Cortex of kidney (tissue), 1 donor: Measurements from ENCODE around the gene RFFL.
"Not testable (repeated sequence)": the region's sequence is repeated elsewhere in the genome, so short reads cannot be mapped to it uniquely, and the experiment has no call there.

Experiments
- DNase-seq: peaks from one replicate; lab custom pipeline; 2025; lab: John Stamatoyannopoulos, UW

Gene RFFL

GRCh38 chr17:35003778-35004177 lies 59.7 kb downstream of the RFFL start:
- DNase-seq, result no peak

GRCh38 chr17:35002876-35003551 lies 60.5 kb downstream of the RFFL start:
- no peak for DNase-seq

DNA sequence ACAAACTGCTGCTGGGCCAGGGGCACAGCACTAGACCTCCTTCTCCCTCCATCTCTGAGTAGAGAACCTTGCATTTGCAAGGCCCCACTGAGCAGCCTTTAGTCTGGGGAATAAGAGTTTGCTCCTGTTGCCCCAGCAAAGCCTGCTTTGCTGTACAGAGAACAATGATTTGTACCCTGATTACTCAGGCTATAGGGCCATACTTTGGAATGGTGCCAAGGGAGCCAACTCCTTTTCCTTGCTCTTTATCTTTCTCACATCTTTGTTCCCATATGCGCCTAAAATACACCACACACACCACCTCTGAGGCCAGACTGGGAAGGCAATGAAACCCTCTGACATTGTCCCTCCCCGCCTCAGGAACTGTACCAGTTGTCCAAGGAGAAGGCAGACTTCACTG lies 62.0 kb downstream of the RFFL start:
- DNase-seq, result no peak

DNA sequence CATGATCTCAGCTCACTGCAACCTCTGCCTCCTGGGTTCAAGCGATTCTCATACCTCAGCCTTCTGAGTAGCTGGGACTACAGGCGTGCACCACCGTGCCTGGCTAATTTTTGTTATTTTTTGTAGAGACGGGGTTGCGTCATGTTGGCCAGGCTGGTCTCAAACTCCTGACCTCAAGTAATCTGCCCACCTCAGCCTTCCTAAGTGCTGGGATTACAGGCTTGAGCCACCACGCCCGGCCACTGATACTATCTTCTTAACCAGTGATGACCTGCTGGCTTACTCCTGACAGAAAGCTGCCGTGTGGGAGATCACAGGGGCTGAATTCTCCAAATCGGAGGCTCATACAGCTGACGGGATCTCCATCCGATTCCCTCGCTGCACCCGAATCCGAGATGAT lies 62.5 kb downstream of the RFFL start:
- DNase-seq, result not testable (repeated sequence)

DNA sequence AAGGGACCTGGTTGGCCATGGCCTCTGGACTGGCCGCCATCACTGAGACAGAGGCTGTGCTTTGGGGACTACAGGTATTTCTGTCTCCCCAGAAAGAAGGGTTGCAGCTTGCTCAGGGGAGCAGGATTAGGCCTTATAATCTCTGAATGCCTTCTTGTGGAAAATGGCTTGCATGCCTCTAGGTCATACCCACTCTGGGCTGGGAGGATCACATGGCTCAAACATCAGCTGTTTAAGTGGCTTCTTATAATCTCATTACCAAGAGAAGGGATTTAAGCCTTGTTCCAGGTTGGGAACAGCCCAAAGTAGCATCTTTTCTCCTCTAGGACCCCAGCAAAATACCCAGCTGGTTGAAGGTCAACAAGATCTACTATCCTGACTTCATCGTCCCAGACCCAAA lies 64.1 kb downstream of the RFFL start:
- DNase-seq, result no peak

DNA sequence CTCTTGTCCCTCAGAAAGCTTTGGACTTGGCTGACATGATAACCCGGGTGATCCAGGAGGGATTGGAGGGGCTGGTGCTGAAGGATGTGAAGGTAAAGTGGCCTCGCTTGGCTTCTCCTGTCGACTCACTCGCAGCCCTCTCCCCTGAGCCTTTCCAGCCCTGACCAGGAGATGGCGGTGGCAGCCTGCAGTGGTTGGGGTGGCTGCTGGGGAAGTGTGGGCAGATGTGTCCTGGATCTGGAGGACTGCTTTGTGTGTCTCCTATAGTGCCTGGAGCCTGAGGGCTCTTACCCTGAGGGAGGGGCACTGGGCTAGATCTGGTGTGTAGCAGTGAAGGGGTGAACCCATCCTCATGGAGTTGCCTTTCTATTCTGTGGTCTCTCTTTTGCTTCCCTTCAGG lies 65.3 kb downstream of the RFFL start:
- no peak for DNase-seq

GRCh38 chr17:34997355-34997862 lies 66.1 kb downstream of the RFFL start:
- DNase-seq, result no peak

DNA sequence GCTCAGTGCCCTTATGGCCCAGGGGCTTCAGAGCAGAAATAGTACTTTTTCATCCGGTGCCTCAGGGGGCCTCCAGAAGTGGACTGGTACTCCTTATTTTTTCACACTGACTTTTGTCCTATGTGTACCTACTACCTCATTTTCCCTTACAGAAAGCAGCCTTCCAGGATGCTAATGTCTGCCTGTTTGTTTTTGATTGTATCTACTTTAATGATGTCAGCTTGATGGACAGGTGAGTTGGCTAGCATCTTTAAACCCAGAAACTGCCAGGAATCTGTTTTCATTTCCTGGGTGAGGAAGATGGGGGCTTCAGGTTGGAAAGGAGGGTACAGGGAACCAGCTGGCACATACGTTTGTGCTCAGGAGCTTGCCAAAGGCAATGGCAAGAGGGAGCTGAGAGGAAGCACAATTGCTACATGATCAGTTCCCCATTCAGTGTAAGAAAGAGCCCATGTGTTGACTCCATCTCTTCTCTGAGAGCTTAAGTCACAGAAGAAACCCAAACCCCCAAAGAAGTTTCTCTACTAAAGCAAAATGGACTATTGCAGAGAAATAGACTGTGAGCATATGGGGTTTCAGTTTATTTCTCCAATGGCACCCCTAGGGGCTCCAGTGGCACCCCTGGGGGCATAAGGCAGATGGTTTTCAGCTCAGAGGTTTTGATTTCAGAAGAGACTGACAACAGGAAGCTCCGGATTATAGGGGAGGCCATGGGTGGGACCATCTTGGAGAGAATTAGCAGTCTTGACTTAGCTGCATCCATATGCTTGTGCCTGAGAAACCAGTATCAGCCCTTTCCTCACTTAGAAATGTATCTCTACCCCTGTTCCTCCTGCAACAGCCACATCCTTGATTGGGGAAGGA lies 66.9 kb downstream of the RFFL start:
- no peak for DNase-seq

GRCh38 chr17:34993031-34993430 lies 70.5 kb downstream of the RFFL start:
- no peak for DNase-seq

- no peak for DNase-seq
Observed at GRCh38 chr17:34991606-34992005, 71.9 kb downstream of the RFFL start.

DNA sequence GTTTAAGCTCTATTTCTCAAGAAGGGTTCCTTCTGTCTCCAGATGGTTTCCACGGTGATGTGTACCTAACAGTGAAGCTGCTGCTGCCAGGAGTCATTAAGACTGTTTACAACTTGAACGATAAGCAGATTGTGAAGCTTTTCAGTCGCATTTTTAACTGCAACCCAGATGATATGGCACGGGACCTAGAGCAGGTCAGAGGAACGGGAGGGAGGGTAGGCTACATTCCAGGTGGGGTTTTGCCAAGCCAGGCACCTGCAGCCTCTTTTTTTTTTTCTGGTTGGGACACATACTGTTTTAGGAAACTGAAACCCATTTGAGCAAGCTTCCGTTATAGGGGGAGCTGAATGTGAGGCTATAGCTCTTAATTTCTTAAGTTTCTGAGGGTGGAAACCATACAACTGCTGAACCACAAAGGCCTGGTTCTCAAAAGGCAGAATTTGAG lies 72.6 kb downstream of the RFFL start:
- no peak for DNase-seq

DNA sequence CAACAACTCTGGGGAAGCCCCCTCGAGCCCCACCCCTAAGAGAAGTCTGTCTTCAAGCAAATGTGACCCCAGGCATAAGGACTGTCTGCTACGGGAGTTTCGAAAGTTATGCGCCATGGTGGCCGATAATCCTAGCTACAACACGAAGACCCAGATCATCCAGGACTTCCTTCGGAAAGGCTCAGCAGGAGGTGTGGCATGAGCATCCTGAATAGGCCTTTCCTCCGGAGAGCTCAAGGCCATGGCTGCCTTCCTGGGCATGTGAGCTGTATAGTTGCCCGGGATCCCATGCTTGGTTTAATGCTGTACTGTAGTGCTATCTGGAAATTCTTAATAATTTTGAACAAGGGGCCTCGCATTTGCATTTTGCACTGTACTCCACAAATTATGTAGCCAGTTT lies 74.0 kb downstream of the RFFL start:
- DNase-seq, result no peak

GRCh38 chr17:34988644-34989043 lies 74.9 kb downstream of the RFFL start:
- DNase-seq, result no peak

DNA sequence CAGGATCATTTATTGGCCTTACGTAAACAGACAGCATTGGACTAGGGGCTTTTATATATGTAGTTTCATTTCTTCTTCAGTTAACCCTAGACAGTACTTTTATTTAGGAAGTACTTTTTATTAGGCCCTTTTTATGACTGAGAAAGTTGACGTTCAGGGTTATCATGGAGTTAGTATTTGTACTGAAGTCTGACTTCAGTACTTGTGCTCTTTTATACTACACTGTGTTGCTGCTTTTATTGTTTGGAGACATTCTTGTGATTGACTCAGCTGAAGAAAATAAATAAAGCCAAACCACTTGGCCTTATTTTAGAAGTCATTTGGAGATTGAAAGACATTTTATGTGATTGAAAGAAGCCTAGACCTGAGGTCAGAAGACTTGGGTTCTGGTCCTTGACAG lies 76.3 kb downstream of the RFFL start:
- DNase-seq, result no peak

GRCh38 chr17:34981538-34982241 lies 81.8 kb downstream of the RFFL start:
- no peak for DNase-seq

DNA sequence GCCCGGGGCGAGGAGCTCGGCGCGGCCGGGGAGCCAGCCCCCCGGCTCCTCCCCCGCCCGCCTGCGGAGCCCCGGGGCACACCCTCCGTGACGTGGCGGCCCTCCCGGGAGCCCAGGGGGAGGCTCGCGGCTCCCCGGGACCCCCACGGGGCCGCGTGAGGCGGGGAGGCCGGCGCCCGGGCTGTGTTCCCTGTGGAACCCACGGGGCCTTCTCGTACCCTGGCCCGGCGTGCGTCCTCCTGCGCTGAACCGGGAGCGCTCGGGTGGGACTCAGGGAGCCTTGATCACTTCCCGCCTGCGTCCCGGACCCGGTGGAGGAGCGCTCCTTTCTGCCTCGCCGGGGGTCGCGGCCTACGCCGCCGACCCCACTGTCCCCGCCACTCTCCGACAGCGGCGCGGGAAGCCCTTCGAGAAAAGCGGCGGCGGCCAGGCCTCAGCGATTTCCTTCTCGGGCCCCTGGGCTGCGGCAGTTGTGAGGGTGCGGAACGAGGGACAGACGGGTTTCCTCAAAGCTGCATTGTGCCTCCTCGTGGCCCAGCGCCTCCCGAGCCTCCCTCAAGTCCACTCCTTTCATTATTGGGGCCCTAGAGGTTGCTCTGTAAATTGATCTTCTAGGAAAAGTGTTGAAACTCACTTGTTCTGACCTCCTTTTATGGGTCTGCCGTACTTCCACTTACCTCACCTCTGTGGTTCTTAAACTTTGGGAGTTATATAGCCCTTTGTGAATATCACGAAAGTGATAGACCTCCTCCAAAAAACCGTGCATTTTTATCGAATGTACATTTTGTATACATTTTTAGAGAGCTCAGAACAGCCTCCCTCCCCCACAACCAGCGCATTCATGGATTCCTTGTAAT lies 82.6 kb downstream of the RFFL start:
- DNase-seq, result no peak

GRCh38 chr17:34980353-34980680 lies 83.2 kb downstream of the RFFL start, which contains the start of gene LIG3:
Gene LIG3 (plus strand): TSS chr17:34980512. CDS start chr17:34983006, 2,494 bp downstream.
- no peak for DNase-seq

DNA sequence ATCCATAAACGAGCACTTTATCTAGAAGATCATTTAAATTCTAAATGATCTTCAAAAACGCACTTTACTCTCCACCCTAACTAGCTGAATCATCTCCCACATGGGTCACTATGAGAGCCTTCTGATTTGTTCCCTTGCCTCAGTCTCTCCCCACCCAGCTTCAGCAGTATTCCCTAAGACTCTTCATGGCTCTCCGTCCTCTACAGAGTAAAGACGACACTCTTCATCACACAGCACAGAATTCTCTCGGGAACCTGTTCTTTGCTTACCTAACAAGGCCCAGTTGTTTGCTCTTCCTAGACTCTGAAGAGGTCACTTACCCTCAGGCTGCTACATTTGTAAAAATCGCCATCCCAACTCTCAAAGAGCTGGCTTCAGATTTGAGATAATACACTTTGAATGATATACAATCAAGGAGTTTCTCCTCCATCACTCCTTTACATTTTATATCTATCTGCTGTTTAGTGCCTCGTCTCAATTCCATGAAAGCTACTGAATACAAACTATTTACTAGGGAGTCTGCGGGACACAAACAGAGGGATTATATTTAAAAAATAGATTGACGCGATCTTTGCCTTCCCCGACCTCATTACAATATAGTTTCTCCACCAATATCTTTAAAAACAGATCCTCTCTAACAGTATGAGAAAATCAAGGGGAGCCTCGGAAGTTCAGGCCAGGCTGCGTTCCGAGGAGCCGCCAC lies 83.7 kb downstream of the RFFL start:
- no peak for DNase-seq

DNA sequence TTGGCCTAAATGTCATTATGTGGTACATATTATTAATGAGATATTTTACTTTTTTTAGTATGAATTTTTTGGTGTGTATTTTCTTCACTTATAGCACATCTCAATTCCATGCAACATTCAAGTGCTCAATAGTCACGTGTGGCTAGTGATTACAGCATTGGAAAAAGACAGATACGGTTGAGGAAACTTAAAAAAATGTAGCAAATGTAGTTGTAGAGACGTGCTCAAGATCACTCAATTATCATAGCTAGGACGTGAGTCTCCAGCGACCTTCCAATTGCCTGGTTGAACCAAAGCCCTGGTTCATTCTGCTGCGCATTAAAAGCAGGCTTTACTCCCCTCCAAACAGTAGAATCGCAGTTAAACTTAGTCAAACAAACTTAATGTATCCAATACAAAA lies 84.4 kb downstream of the RFFL start:
- no peak for DNase-seq

DNA sequence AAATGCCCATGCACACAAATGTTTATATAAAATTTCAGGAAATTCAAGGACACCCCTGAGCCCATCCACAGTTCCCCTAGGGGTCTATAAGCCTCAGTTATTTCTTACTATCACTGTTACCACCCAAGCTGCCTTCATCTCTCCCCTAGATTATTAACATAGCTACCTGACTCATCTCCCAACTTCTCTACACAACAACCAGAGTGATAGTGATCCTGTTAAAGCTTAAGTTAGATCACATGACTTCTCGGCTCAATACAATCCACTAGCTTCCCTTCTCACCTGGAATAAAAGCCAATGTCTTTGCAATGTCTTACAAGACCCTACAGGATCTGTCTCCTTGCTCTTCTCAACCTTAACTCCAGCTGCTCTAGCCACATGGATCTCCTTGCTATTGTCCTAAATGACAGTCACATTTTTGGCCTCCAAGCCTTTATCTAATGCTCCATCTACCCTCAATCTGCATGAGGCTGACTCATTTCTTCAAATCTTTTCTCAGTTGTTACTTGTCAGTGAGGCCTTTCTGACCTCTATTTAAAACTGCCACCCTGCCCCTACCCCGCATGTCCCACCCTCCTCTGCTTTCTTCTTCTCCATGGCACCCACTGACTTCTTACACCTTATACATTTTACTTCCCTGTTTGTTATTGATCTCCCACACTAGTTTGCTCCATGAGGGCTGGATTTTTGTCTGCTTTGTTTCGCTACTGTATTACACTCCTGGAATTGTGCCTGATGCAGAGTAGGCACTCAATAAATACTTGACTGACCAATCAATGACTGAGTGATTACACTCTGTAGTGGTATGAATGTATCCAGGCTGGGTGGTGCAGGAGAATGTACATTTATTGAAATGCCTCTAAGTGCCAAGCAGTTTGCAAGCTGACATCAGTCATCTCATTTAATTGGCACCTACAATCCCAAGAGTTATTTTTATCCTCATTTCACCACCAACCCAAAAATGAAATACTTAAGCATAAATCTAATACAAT lies 88.4 kb downstream of the RFFL start:
- DNase-seq, result no peak
